H1 (cell line): Measurements from ENCODE around the gene CYBRD1. TPM values are rescaled to one million over a fixed set of nuclear protein-coding genes. Genes with fewer than 3 reads are reported as not detected.

Source experiments
- CTCF ChIA-PET: fragments of 300-600 bp; sonication (Branson Sonifier 250); formaldehyde crosslinking; loops from one replicate; lab custom pipeline; 2021; ENCODE audit not compliant: partially characterized antibody; lab: Charles Lee
- POLR2A ChIA-PET: fragments of 300-600 bp; sonication (Branson Sonifier 250); formaldehyde crosslinking; loops from one replicate; lab custom pipeline; 2021; ENCODE audit warnings: inconsistent platforms; ENCODE audit not compliant: partially characterized antibody; lab: Charles Lee
- DNase-seq, 2 experiments: peaks; one replicate each; pipeline versions ENCODE4 v3.0.0 to v3.0.0-alpha.2; 2010 to 2022; ENCODE audit warnings: low spot score in 2 of 2, low read depth in 1 of 2, mixed read lengths in 1 of 2
- FAIRE-seq: peaks from 2 replicates; lab custom pipeline; 2011; peaks lifted over from hg19 to GRCh38; lab: Jason Lieb, UNC
- H2AFZ ChIP-seq: 2 replicates; pipeline ENCODE4 v1.8.1; 2012; ENCODE audit warnings: low read length, inconsistent platforms
- H2AK5ac ChIP-seq: 2 replicates; pipeline ENCODE4 v1.6.1; 2013; ENCODE audit warnings: low read depth, low read length
- H2BK120ac ChIP-seq: replicated peaks from 2 replicates; pipeline ENCODE3; 2013; ENCODE audit warnings: low read depth, low read length, inconsistent platforms
- H2BK12ac ChIP-seq: 2 replicates; pipeline ENCODE4 v1.6.1; 2013; ENCODE audit warnings: low read depth, low read length
- H2BK15ac ChIP-seq: 2 replicates; pipeline ENCODE4 v1.6.1; 2013; ENCODE audit warnings: low read length
- H2BK20ac ChIP-seq: 2 replicates; pipeline ENCODE4 v1.6.1; 2013; ENCODE audit warnings: low read length
- H2BK5ac ChIP-seq: 2 replicates; pipeline ENCODE4 v1.6.1; 2013; ENCODE audit warnings: low read depth, low read length
- H3K14ac ChIP-seq: 2 replicates; pipeline ENCODE4 v1.6.1; 2013; ENCODE audit warnings: inconsistent platforms; ENCODE audit not compliant: insufficient read length
- H3K18ac ChIP-seq: 2 replicates; pipeline ENCODE4 v1.6.1; 2013; ENCODE audit warnings: low read length; ENCODE audit errors: extremely low read depth
- H3K23ac ChIP-seq: 2 replicates; pipeline ENCODE4 v1.6.1; 2013; ENCODE audit warnings: inconsistent platforms; ENCODE audit not compliant: insufficient read length
- H3K23me2 ChIP-seq: 2 replicates; pipeline ENCODE4 v1.6.1; 2013; ENCODE audit warnings: low read depth, low read length
- H3K27ac ChIP-seq: 2 replicates; pipeline ENCODE4 v1.6.1; 2011; ENCODE audit warnings: low read depth, low read length, inconsistent platforms
- H3K27me3 ChIP-seq, 4 experiments: replicated peaks in 1 of 4; 1 replicate in 1 of 4; 2 replicates in 3 of 4; pipeline versions ENCODE4 v1.6.1 to v1.8.1; 2011 to 2013; ENCODE audit warnings: low read length in 3 of 4, mild to moderate bottlenecking in 3 of 4, inconsistent platforms in 2 of 4, mixed read lengths in 2 of 4, moderate library complexity in 1 of 4; ENCODE audit not compliant: control insufficient read depth in 3 of 4, insufficient read depth in 3 of 4; ENCODE audit errors: extremely low read depth in 1 of 4
- H3K36me3 ChIP-seq, 4 experiments: 2 replicates each; pipeline versions ENCODE4 v1.6.1 to v1.8.1; 2011 to 2013; ENCODE audit warnings: mild to moderate bottlenecking in 4 of 4, low read length in 3 of 4, moderate library complexity in 2 of 4, control low read depth in 1 of 4, inconsistent platforms in 1 of 4; ENCODE audit not compliant: insufficient read depth in 4 of 4, control insufficient read depth in 2 of 4
- H3K4ac ChIP-seq: replicated peaks from 2 replicates; pipeline ENCODE3; 2013; ENCODE audit warnings: low read length, low read depth, mixed read lengths, inconsistent platforms; ENCODE audit not compliant: insufficient read length
- H3K4me1 ChIP-seq, 4 experiments: replicated peaks in 1 of 4; 1 replicate in 1 of 4; 2 replicates in 3 of 4; pipeline versions ENCODE4 v1.6.1 to v1.8.1; 2011 to 2013; ENCODE audit warnings: low read length in 3 of 4, inconsistent platforms in 2 of 4, mixed read lengths in 1 of 4; ENCODE audit not compliant: insufficient read depth in 4 of 4, control insufficient read depth in 3 of 4
- H3K4me2 ChIP-seq, 2 experiments: 2 replicates each; pipeline versions ENCODE4 v1.6.1 to v1.8.1; 2011 to 2013; ENCODE audit warnings: low read depth in 2 of 2, low read length in 2 of 2, control low read depth in 1 of 2, inconsistent platforms in 1 of 2, mild to moderate bottlenecking in 1 of 2; ENCODE audit not compliant: insufficient read depth in 1 of 2
- H3K4me3 ChIP-seq, 4 experiments: fragments of 200-600, 300-600 bp in 1 of 4; sonication (generic), shearing (Covaris generic), sonication (Bioruptor Twin) in 1 of 4; 2 replicates each; pipeline versions ENCODE4 v1.5.1 to v1.8.1; 2011 to 2016; ENCODE audit warnings: low read length in 4 of 4, low read depth in 3 of 4, control low read depth in 2 of 4, inconsistent platforms in 2 of 4, mild to moderate bottlenecking in 2 of 4, mixed read lengths in 1 of 4, moderate library complexity in 1 of 4; ENCODE audit not compliant: insufficient read depth in 2 of 4; ENCODE audit errors: extremely low read depth in 1 of 4
- H3K56ac ChIP-seq: replicated peaks from 2 replicates; pipeline ENCODE3; 2013; ENCODE audit warnings: low read depth, mild to moderate bottlenecking, mixed read lengths, low read length, inconsistent platforms; ENCODE audit not compliant: insufficient read length
- H3K79me1 ChIP-seq: 2 replicates; pipeline ENCODE4 v1.6.1; 2013; ENCODE audit warnings: low read depth, low read length, control low read depth
- H3K79me2 ChIP-seq, 2 experiments: 2 replicates each; pipeline versions ENCODE4 v1.6.1 to v1.8.1; 2012 to 2013; ENCODE audit warnings: low read length in 2 of 2, mild to moderate bottlenecking in 2 of 2, inconsistent platforms in 1 of 2; ENCODE audit not compliant: insufficient read depth in 2 of 2, control insufficient read depth in 1 of 2
- H3K9ac ChIP-seq, 4 experiments: replicated peaks in 1 of 4; 1 replicate in 1 of 4; 2 replicates in 3 of 4; pipeline versions ENCODE4 v1.6.1 to v1.8.1; 2011 to 2013; ENCODE audit warnings: low read depth in 3 of 4, low read length in 3 of 4, control low read depth in 2 of 4, mild to moderate bottlenecking in 2 of 4, moderate library complexity in 2 of 4, inconsistent platforms in 1 of 4; ENCODE audit errors: extremely low read depth in 1 of 4
- H3K9me3 ChIP-seq, 2 experiments: 2 replicates each; pipeline versions ENCODE4 v1.6.1 to v1.8.1; 2012 to 2013; ENCODE audit warnings: mild to moderate bottlenecking in 2 of 2, moderate library complexity in 2 of 2, control low read depth in 1 of 2, inconsistent platforms in 1 of 2, low read depth in 1 of 2, low read length in 1 of 2, mixed read lengths in 1 of 2; ENCODE audit not compliant: insufficient read depth in 2 of 2
- H4K20me1 ChIP-seq, 2 experiments: replicated peaks in 1 of 2; 2 replicates each; pipeline versions ENCODE3 to v1.8.1; 2011 to 2013; ENCODE audit warnings: inconsistent platforms in 2 of 2, low read length in 2 of 2, mild to moderate bottlenecking in 1 of 2; ENCODE audit not compliant: insufficient read depth in 2 of 2, control insufficient read depth in 1 of 2
- H4K5ac ChIP-seq: 2 replicates; pipeline ENCODE4 v1.6.1; 2013; ENCODE audit warnings: low read length, low read depth, mixed read lengths, inconsistent platforms; ENCODE audit not compliant: insufficient read length
- H4K8ac ChIP-seq: 2 replicates; pipeline ENCODE4 v1.8.0; 2013; ENCODE audit warnings: mild to moderate bottlenecking, moderate library complexity, low read length, inconsistent platforms; ENCODE audit not compliant: insufficient read depth; ENCODE audit errors: extremely low read depth
- H4K91ac ChIP-seq: replicated peaks from 2 replicates; pipeline ENCODE3; 2013; ENCODE audit warnings: low read length, mixed read lengths, inconsistent platforms; ENCODE audit not compliant: insufficient read length
- ATF3 ChIP-seq: IDR thresholded peaks from 2 replicates; pipeline ENCODE4 v1.6.1; 2011; ENCODE audit warnings: low read depth, mild to moderate bottlenecking, low read length; ENCODE audit not compliant: insufficient read depth
- CHD1 ChIP-seq: IDR thresholded peaks from 2 replicates; pipeline ENCODE4 v1.6.1; 2012; ENCODE audit warnings: low read depth, low read length, improper control_type of control experiment
- EGR1 ChIP-seq: IDR thresholded peaks from 2 replicates; pipeline ENCODE4 v1.6.1; 2011; ENCODE audit warnings: low read depth, low read length, borderline replicate concordance
- RAD21 ChIP-seq, 2 experiments: IDR thresholded peaks in 1 of 2; conservative IDR thresholded peaks in 1 of 2; 2 replicates each; pipeline ENCODE4 v1.6.1; 2011; ENCODE audit warnings: low read depth in 2 of 2, low read length in 2 of 2, improper control_type of control experiment in 1 of 2, inconsistent platforms in 1 of 2, mild to moderate bottlenecking in 1 of 2, moderate library complexity in 1 of 2
- SP1 ChIP-seq: IDR thresholded peaks from 2 replicates; pipeline ENCODE4 v1.6.1; 2011; ENCODE audit warnings: low read depth, low read length
- SP4 ChIP-seq: IDR thresholded peaks from 2 replicates; pipeline ENCODE4 v1.6.1; 2012; ENCODE audit warnings: low read length, inconsistent platforms
- TBP ChIP-seq: IDR thresholded peaks from 2 replicates; pipeline ENCODE4 v1.6.1; 2011; ENCODE audit warnings: low read depth, low read length, improper control_type of control experiment
- WGBS, 2 experiments: shearing (Covaris generic) in 1 of 2; methylation state at CpG; one replicate each; pipeline versions ENCODE4 v1.1.6 to v1.1.7; 2013 to 2015; ENCODE audit warnings: low lambda C conversion rate in 2 of 2, mixed read lengths in 2 of 2, inconsistent platforms in 1 of 2, low coverage in 1 of 2, missing lambda C conversion rate in 1 of 2; ENCODE audit not compliant: insufficient replicate concordance in 2 of 2, insufficient coverage in 1 of 2, insufficient read length in 1 of 2; ENCODE audit errors: extremely low coverage in 1 of 2, missing lambda C conversion rate in 1 of 2; 5-methylcytosine and 5-hydroxymethylcytosine counted together
- polyA plus RNA-seq, 7 experiments: library from polyadenylated mRNA; depleted of rRNA in 3 of 7; stranded (reverse) in 5 of 7; unstranded in 2 of 7; fragments of >200 nt in 5 of 7; fragments of 200-250 nt in 2 of 7; gene quantifications; 1 replicate in 5 of 7; 2 replicates in 1 of 7; 4 replicates in 1 of 7; pipeline versions ENCODE4 v1.2.1 to v1.2.3, GENCODE V29; 2011 to 2013; ENCODE audit warnings: missing spikeins in 2 of 7, mixed read lengths in 2 of 7
- total RNA-seq: library from RNA; stranded (reverse); fragmentation: NEBNext Ultra II Directional; extraction: Animal tissue kit (Norgen Biotek cat#: 25700); gene quantifications from 2 replicates; pipeline ENCODE4 v1.2.1, GENCODE V29; 2021

CYBRD1 gene
- total and polyA plus RNA-seq, 2 of the 8 experiments (the other 6 are each of a cell fraction or from before 2014, with no cell fraction given): 10.7 to 12.6 TPM

DNA sequence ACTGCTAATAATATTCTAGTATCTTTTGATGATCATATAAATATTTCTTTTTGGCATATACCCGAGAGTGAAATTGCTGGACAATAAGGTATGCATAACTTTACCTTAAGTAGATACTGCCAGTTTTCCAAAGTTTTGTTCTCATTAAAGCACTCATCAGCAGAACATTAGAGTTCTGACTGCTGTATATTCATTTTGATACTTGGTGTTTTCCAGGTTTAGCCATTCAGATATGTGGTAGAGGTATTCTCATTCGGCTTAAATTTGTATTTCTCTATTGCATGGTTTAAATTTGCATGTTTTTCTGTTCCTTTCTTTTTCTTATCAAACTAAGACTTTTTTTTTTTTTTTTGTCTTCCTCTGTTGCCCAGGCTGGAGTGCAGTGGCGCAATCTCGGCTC, 18.2 kb downstream of the CYBRD1 start:
- ChIA-PET CTCF (interaction anchor here (0.9 to 4.1 kb wide), 5 partner anchors 9 to 293 kb away, joined by 3 to 32 read pairs (median 4); no protein-coding TSS in a partner anchor), POLR2A (interaction anchor here (1.6 kb wide), 1 partner anchor 17 kb away, joined by 6 read pairs; no protein-coding TSS in a partner anchor)
- 89% methylated on average over 2 of the region's 4 CpGs; no CpG with 5 or more reads in 1 of the 2 experiments for WGBS, 2 experiments
- Histone ChIP-seq H3K36me3 (peaks cover 0 to 3% (median 2%) of the 10 kb centered on the region in 4 experiments; a peak in 2 of 8 replicates), H3K18ac (no peak overlapping the region), H4K91ac (no peak overlapping the region), H3K4me1 (no peaks in the 10 kb centered on the region), H3K4me3 (no peak overlapping the region), H2BK120ac (no peak overlapping the region), H3K27ac (no peak overlapping the region), H3K9me3 (no peaks in the 10 kb centered on the region), H4K5ac (no peak overlapping the region), H2BK12ac (no peak overlapping the region), H4K20me1 (no peaks in the 10 kb centered on the region), H3K79me2 (peaks cover 0 to 2% of the 10 kb centered on the region in 2 experiments; a peak in 1 of 4 replicates), H3K14ac (no peak overlapping the region), H3K79me1 (no peaks in the 10 kb centered on the region), H2BK15ac (no peak overlapping the region), H3K4me2 (no peak overlapping the region), H3K9ac (no peak overlapping the region), H3K4ac (no peak overlapping the region), H2BK5ac (no peak overlapping the region), H3K23me2 (no peaks in the 10 kb centered on the region), H3K27me3 (no peaks in the 10 kb centered on the region), H2AK5ac (no peak overlapping the region), H4K8ac (no peak overlapping the region), H2AFZ (no peak overlapping the region), H2BK20ac (no peak overlapping the region), H3K56ac (no peak overlapping the region), H3K23ac (no peak overlapping the region)
- TF ChIP-seq RAD21 (IDR thresholded peaks at IDR 0.05 in 1 of 2, conservative IDR thresholded peaks at IDR 0.05 in 1 of 2; ENCODE audit: low read depth in 2 of 2, low read length in 2 of 2) (no peak), ATF3 (no peak), SP4 (no peak), EGR1 (no peak), TBP (no peak), SP1 (no peak), CHD1 (no peak)
- DNase-seq: no peak
- FAIRE-seq: no peak
